K562 (cell line): Measurements from ENCODE around the gene FASN. TPM values are rescaled to one million over a fixed set of nuclear protein-coding genes. Genes with fewer than 3 reads are reported as not detected.

Experiments used
- BHLHE40 ChIP-seq: IDR thresholded peaks from 2 replicates; pipeline ENCODE4 v1.6.1; 2011; ENCODE audit warnings: low read length, improper control_type of control experiment
- BRCA1 ChIP-seq, 2 experiments: fragments of 450-650 bp in 1 of 2; sonication (generic) in 1 of 2; formaldehyde crosslinking in 1 of 2; IDR thresholded peaks; 2 replicates each; pipeline versions ENCODE4 v1.5.0 to v1.6.1; 2017 to 2020; ENCODE audit warnings: mild to moderate bottlenecking in 1 of 2, missing genetic modification reagents in 1 of 2
- CBFA2T3 ChIP-seq: fragments of 450-650 bp; IDR thresholded peaks from 2 replicates; pipeline ENCODE4 v1.6.1; 2017
- CSDE1 ChIP-seq, 2 experiments: fragments of 450-650 bp; IDR thresholded peaks; 2 replicates each; pipeline ENCODE4 v1.6.1; 2016; ENCODE audit warnings: mild to moderate bottlenecking in 1 of 2
- EZH2 ChIP-seq: IDR thresholded peaks from 2 replicates; pipeline ENCODE4 v1.6.1; 2012; ENCODE audit warnings: low read depth, mild to moderate bottlenecking, inconsistent platforms, low read length, borderline replicate concordance
- HLTF ChIP-seq: fragments of 450-650 bp; IDR thresholded peaks from 2 replicates; pipeline ENCODE4 v1.6.1; 2016
- MAX ChIP-seq: sonication (generic); formaldehyde crosslinking; IDR thresholded peaks from 2 replicates; pipeline ENCODE4 v1.9.0; 2022; ENCODE audit warnings: mild to moderate bottlenecking, missing genetic modification reagents
- MLLT1 ChIP-seq, 2 experiments: fragments of 450-650 bp; IDR thresholded peaks; 2 replicates each; pipeline ENCODE4 v1.6.1; 2016
- POLR2H ChIP-seq: IDR thresholded peaks from 2 replicates; pipeline ENCODE4 v1.6.1; 2016; ENCODE audit warnings: missing genetic modification characterization, low read depth, mild to moderate bottlenecking, control low read depth, missing compliant biosample characterization, moderate library complexity
- PPARD ChIP-seq: fragments of 250-450 bp; sonication (Bioruptor Pico); IDR thresholded peaks from 2 replicates; pipeline ENCODE4 v1.8.0; 2022; ENCODE audit warnings: inconsistent platforms, mild to moderate bottlenecking, moderate library complexity
- RBFOX2 ChIP-seq: fragments of 200-400 bp; formaldehyde crosslinking; IDR thresholded peaks from 2 replicates; pipeline ENCODE4 v1.6.1; 2017; ENCODE audit warnings: low read depth, mild to moderate bottlenecking, low read length, moderate library complexity
- TAF9B ChIP-seq: fragments of 450-650 bp; IDR thresholded peaks from 2 replicates; pipeline ENCODE4 v1.6.1; 2018; ENCODE audit warnings: mild to moderate bottlenecking; ENCODE audit not compliant: partially characterized antibody
- TFAP4 ChIP-seq: sonication (generic); formaldehyde crosslinking; IDR thresholded peaks from 2 replicates; pipeline ENCODE4 v1.8.0; 2022; ENCODE audit warnings: missing genetic modification reagents, mild to moderate bottlenecking, moderate library complexity, borderline replicate concordance
- USF2 ChIP-seq: sonication (generic); formaldehyde crosslinking; IDR thresholded peaks from 2 replicates; pipeline ENCODE4 v1.5.0; 2020; ENCODE audit warnings: missing genetic modification reagents
- ZBTB7A ChIP-seq: IDR thresholded peaks from 2 replicates; pipeline ENCODE4 v1.6.1; 2011; ENCODE audit warnings: low read depth, mild to moderate bottlenecking, low read length, moderate library complexity, borderline replicate concordance; ENCODE audit not compliant: control insufficient read depth
- ZC3H4 ChIP-seq: sonication (generic); formaldehyde crosslinking; IDR thresholded peaks from 2 replicates; pipeline ENCODE4 v1.9.0; 2021; ENCODE audit warnings: missing genetic modification reagents, borderline replicate concordance
- polyA plus RNA-seq, 8 experiments: library from polyadenylated mRNA; depleted of rRNA in 4 of 8; stranded (reverse) in 5 of 8; unstranded in 3 of 8; fragments of >200 nt; fragmentation: Nextera tagmentation in 2 of 8; fragmentation: Illumina TruSeq in 1 of 8; extraction: Ambion mirVana in 2 of 8; extraction: Trizol in 1 of 8; gene quantifications; 2 replicates each; pipeline versions ENCODE4 v1.2.1 to v1.2.3, GENCODE V29; 2011 to 2014; ENCODE audit warnings: inconsistent platforms in 1 of 8, missing spikeins in 1 of 8
- total RNA-seq, 7 experiments: library from RNA; depleted of rRNA in 6 of 7; stranded (reverse); fragments of >200 nt in 6 of 7; fragmentation: Illumina TruSeq in 2 of 7; extraction: Trizol in 2 of 7; gene quantifications; 2 replicates each; pipeline versions ENCODE4 v1.2.1 to v1.2.3, GENCODE V29; 2011 to 2021; ENCODE audit warnings: low replicate concordance in 1 of 7

Gene FASN
- total and polyA plus RNA-seq, 9 of the 15 experiments (the other 6 are each of a cell fraction or from before 2014, with no cell fraction given), result 0.15 to 663 (median 49.9) TPM

GRCh38 chr17:82050761-82051641 is 47.0 kb downstream of the FASN start (continued):
- TF ChIP-seq USF2 (0 out of 2 replicates have a peak, but pooled peaks have one; percentile 3), RBFOX2 (peak; percentile 50; the same call in 1 of the 2 replicates), MLLT1 (IDR thresholded peaks at IDR 0.05) (0 out of 4 replicates have a peak, but pooled peaks of 1 of the 2 experiments have one; percentile 26), CSDE1 (IDR thresholded peaks at IDR 0.05) (no peak), BRCA1 (IDR thresholded peaks at IDR 0.05) (no peak), BRCA1 (CRISPR knock-in tag; IDR thresholded peaks at IDR 0.05) (0 out of 2 replicates have a peak, but pooled peaks have one; percentile 41), PPARD (CRISPR knock-in tag) (no peak), POLR2H (no peak), EZH2 (no peak), BHLHE40 (no peak), TAF9B (no peak), TFAP4 (CRISPR knock-in tag) (peak; percentile 26; the same call in 1 of the 2 replicates), HLTF (no peak), CBFA2T3 (no peak), ZC3H4 (CRISPR knock-in tag) (0 out of 2 replicates have a peak, but pooled peaks have one; percentile 37), MAX (CRISPR knock-in tag) (no peak), ZBTB7A (peak; percentile 69)
